ENCODE measurements around the gene CHST9.

GRCh38 chr18:26926066-26926675 lies 258.9 kb downstream of the CHST9 start:
- no peak for TF ChIP-seq PKNOX1 (IDR thresholded peaks at IDR 0.05)
- TF ChIP-seq FOXM1 (IDR thresholded peaks at IDR 0.05; ENCODE audit: borderline replicate concordance): no peak
- TF ChIP-seq NFRKB (IDR thresholded peaks at IDR 0.05): no peak
- no peak for TF ChIP-seq TARDBP (IDR thresholded peaks at IDR 0.05)
- TF ChIP-seq ELF4 (IDR thresholded peaks at IDR 0.05): no peak
- TF ChIP-seq L3MBTL2 (conservative IDR thresholded peaks at IDR 0.05): no peak
- TF ChIP-seq SP1 (IDR thresholded peaks at IDR 0.05): no peak
- TF ChIP-seq HDGF (IDR thresholded peaks at IDR 0.05; ENCODE audit: borderline replicate concordance): no peak
- TF ChIP-seq CTBP1 (IDR thresholded peaks at IDR 0.05; ENCODE audit: borderline replicate concordance): no peak
- no peak for TF ChIP-seq FOXA1 (IDR thresholded peaks at IDR 0.05)
- no peak for TF ChIP-seq BHLHE40 (IDR thresholded peaks at IDR 0.05; ENCODE audit: borderline replicate concordance)

Measured in HEK293T (cell line).